Muscle of leg (tissue), 11 donors: Measurements from ENCODE around the gene EEF1AKMT3. TPM values are rescaled to one million over a fixed set of nuclear protein-coding genes. Genes with fewer than 3 reads are reported as not detected.

ENCODE experiments used
- DNase-seq: peaks from one replicate; pipeline ENCODE4 v3.0.0; 2013
- H3K27ac ChIP-seq: one replicate; pipeline ENCODE4 v1.5.1; 2013; ENCODE audit warnings: mild to moderate bottlenecking, low read length, control low read depth
- H3K27me3 ChIP-seq: one replicate; pipeline ENCODE4 v1.6.1; 2013; ENCODE audit warnings: low read length; ENCODE audit not compliant: control insufficient read depth, insufficient read depth
- H3K36me3 ChIP-seq: one replicate; pipeline ENCODE4 v1.6.1; 2013; ENCODE audit warnings: low read length; ENCODE audit not compliant: control insufficient read depth, insufficient read depth
- H3K4me1 ChIP-seq: one replicate; pipeline ENCODE4 v1.6.1; 2013; ENCODE audit warnings: low read length; ENCODE audit not compliant: control insufficient read depth, insufficient read depth
- H3K4me3 ChIP-seq: one replicate; pipeline ENCODE4 v1.5.1; 2013; ENCODE audit warnings: low read length, control low read depth
- H3K9me3 ChIP-seq: replicated peaks from 2 replicates; pipeline ENCODE4 v1.6.1; 2013; ENCODE audit warnings: low read depth, low read length; ENCODE audit not compliant: control insufficient read depth
- WGBS: methylation state at CpG from one replicate; pipeline ENCODE4 v1.1.5; 2013; ENCODE audit warnings: missing lambda C conversion rate; ENCODE audit not compliant: insufficient coverage; 5-methylcytosine and 5-hydroxymethylcytosine counted together
- polyA plus RNA-seq, 8 donors: library from polyadenylated mRNA; unstranded; fragments of 120-200 nt; gene quantifications; one replicate each; pipeline versions ENCODE4 v1.2.1 to v1.2.3, GENCODE V29; 2013; ENCODE audit warnings: inconsistent platforms in 1 of 8, low replicate concordance in 1 of 8; ENCODE audit not compliant: insufficient read length in 8 of 8, insufficient read depth in 1 of 8
- total RNA-seq: library from RNA; stranded (reverse); fragments of 120-200 nt; gene quantifications from one replicate; pipeline ENCODE4 v1.2.4, GENCODE V29; 2013

Gene EEF1AKMT3
- total and polyA plus RNA-seq, 9 donors: 3.9 to 8.7 (median 6.9) TPM

- Histone ChIP-seq H3K27me3 (no peaks in the 10 kb centered on the region), H3K4me1 (peaks cover 8% of the 10 kb centered on the region), H3K36me3 (peaks cover 39% of the 10 kb centered on the region), H3K9me3 (no peaks in the 10 kb centered on the region), H3K4me3 (peak overlapping the region; percentile 92), H3K27ac (no peak overlapping the region)
- WGBS: 70% methylated on average over 2 of the region's 12 CpGs
- DNase-seq: no peak
These were observed 11.0 kb downstream of the EEF1AKMT3 start for GRCh38 chr12:57783466-57783801.

GRCh38 chr12:57783861-57784260, 11.4 kb downstream of the EEF1AKMT3 start:
- DNase-seq: no peak
- Histone ChIP-seq H3K27me3 (no peaks in the 10 kb centered on the region), H3K27ac (no peak overlapping the region), H3K4me3 (no peak overlapping the region), H3K9me3 (no peaks in the 10 kb centered on the region), H3K4me1 (peaks cover 8% of the 10 kb centered on the region), H3K36me3 (peaks cover 43% of the 10 kb centered on the region)
- 81% methylated on average over 2 of the region's 11 CpGs for WGBS

- no peaks in the 10 kb centered on the region for H3K27me3 ChIP-seq
- 92% methylated on average over 1 of the region's 1 CpG for WGBS
- H3K4me1 ChIP-seq: no peaks in the 10 kb centered on the region
- H3K36me3 ChIP-seq: peaks cover 41% of the 10 kb centered on the region
- no peak overlapping the region for H3K4me3 ChIP-seq
- H3K27ac ChIP-seq: no peak overlapping the region
- DNase-seq: no peak
- H3K9me3 ChIP-seq: no peaks in the 10 kb centered on the region
These were observed 21.5 kb downstream of the EEF1AKMT3 start for GRCh38 chr12:57793920-57794319.

GRCh38 chr12:57795354-57795753, 22.9 kb downstream of the EEF1AKMT3 start:
- Histone ChIP-seq H3K27me3 (no peaks in the 10 kb centered on the region), H3K36me3 (peaks cover 48% of the 10 kb centered on the region), H3K27ac (no peak overlapping the region), H3K4me1 (no peaks in the 10 kb centered on the region), H3K9me3 (no peaks in the 10 kb centered on the region), H3K4me3 (no peak overlapping the region)
- 91% methylated on average over 3 of the region's 6 CpGs for WGBS
- no peak for DNase-seq

GRCh38 chr12:57796996-57797395, 24.6 kb downstream of the EEF1AKMT3 start:
- no CpG with 5 or more reads among the region's 1 CpG for WGBS
- Histone ChIP-seq H3K27me3 (no peaks in the 10 kb centered on the region), H3K4me3 (no peak overlapping the region), H3K27ac (no peak overlapping the region), H3K4me1 (no peaks in the 10 kb centered on the region), H3K36me3 (peaks cover 58% of the 10 kb centered on the region), H3K9me3 (no peaks in the 10 kb centered on the region)
- DNase-seq: no peak

- H3K4me1 ChIP-seq: no peaks in the 10 kb centered on the region
- H3K36me3 ChIP-seq: peaks cover 59% of the 10 kb centered on the region
- H3K4me3 ChIP-seq: no peak overlapping the region
- H3K9me3 ChIP-seq: no peaks in the 10 kb centered on the region
- H3K27ac ChIP-seq: no peak overlapping the region
- no peak for DNase-seq
- no peaks in the 10 kb centered on the region for H3K27me3 ChIP-seq
- WGBS: no CpG with 5 or more reads among the region's 1 CpG
These were observed 25.5 kb downstream of the EEF1AKMT3 start for GRCh38 chr12:57797933-57798332.

- no peaks in the 10 kb centered on the region for H3K27me3 ChIP-seq
- no CpG with 5 or more reads among the region's 3 CpGs for WGBS
- DNase-seq: no peak
- no peaks in the 10 kb centered on the region for H3K9me3 ChIP-seq
- H3K27ac ChIP-seq: no peak overlapping the region
- no peak overlapping the region for H3K4me3 ChIP-seq
- H3K4me1 ChIP-seq: no peaks in the 10 kb centered on the region
- H3K36me3 ChIP-seq: peaks cover 62% of the 10 kb centered on the region
These were observed 28.6 kb downstream of the EEF1AKMT3 start for GRCh38 chr12:57800965-57801364.

GRCh38 chr12:57802607-57803006, 30.2 kb downstream of the EEF1AKMT3 start:
- WGBS: no CpG with 5 or more reads among the region's 1 CpG
- Histone ChIP-seq H3K27ac (no peak overlapping the region), H3K27me3 (no peaks in the 10 kb centered on the region), H3K4me1 (no peaks in the 10 kb centered on the region), H3K9me3 (no peaks in the 10 kb centered on the region), H3K4me3 (no peak overlapping the region), H3K36me3 (peaks cover 62% of the 10 kb centered on the region)
- DNase-seq: no peak

GRCh38 chr12:57803319-57803893, 31.0 kb downstream of the EEF1AKMT3 start:
- DNase-seq: peak; percentile 32
- WGBS: 36% methylated on average over 3 of the region's 9 CpGs
- Histone ChIP-seq H3K4me3 (no peak overlapping the region), H3K4me1 (no peaks in the 10 kb centered on the region), H3K27ac (no peak overlapping the region), H3K27me3 (no peaks in the 10 kb centered on the region), H3K36me3 (peaks cover 64% of the 10 kb centered on the region), H3K9me3 (no peaks in the 10 kb centered on the region)

- WGBS: 93% methylated on average over 2 of the region's 3 CpGs
- H3K36me3 ChIP-seq: peaks cover 70% of the 10 kb centered on the region
These were observed 34.3 kb downstream of the EEF1AKMT3 start for GRCh38 chr12:57806677-57807076.

GRCh38 chr12:57807285-57807684, 34.9 kb downstream of the EEF1AKMT3 start:
- no peak for DNase-seq
- H3K4me3 ChIP-seq: no peak overlapping the region
- H3K4me1 ChIP-seq: no peaks in the 10 kb centered on the region
- H3K9me3 ChIP-seq: no peaks in the 10 kb centered on the region
- WGBS: 92% methylated on average over 7 of the region's 9 CpGs
- H3K27ac ChIP-seq: no peak overlapping the region
- H3K36me3 ChIP-seq: peaks cover 68% of the 10 kb centered on the region
- no peaks in the 10 kb centered on the region for H3K27me3 ChIP-seq

More at GRCh38 chr12:57806677-57807076, 34.3 kb downstream of the EEF1AKMT3 start:
- H3K4me3 ChIP-seq: no peak overlapping the region
- H3K27ac ChIP-seq: no peak overlapping the region
- no peaks in the 10 kb centered on the region for H3K4me1 ChIP-seq
- no peaks in the 10 kb centered on the region for H3K9me3 ChIP-seq
- DNase-seq: no peak
- H3K27me3 ChIP-seq: no peaks in the 10 kb centered on the region
